GM15510 (cell line): ENCODE data around the gene FIGN.

Experiments
- POLR2A ChIP-seq: IDR thresholded peaks from 3 replicates; pipeline ENCODE4 v1.6.1; 2011; ENCODE audit warnings: borderline replicate concordance; ENCODE audit not compliant: insufficient read length; ENCODE audit errors: extremely low read depth

FIGN gene

DNA sequence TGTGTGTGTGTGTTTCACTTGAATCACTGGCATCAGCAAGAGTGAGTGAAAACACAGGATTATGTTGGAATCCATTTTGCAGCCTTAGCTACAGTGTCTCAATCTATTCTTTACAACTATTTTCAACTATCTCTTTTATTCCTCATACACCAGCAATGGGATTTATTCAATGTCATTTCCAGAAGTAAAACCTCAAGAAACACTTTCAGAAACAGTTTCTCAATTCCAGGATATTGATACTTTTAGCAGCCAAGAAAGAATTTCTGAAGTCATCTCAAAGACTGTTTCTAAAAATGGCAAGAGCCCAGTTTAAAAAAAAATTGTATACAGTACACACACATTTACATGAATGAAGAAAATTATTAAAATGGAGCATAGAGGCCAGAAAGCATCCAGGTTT lies 171.6 kb downstream of the FIGN start:
- TF ChIP-seq POLR2A, result no peak

DNA sequence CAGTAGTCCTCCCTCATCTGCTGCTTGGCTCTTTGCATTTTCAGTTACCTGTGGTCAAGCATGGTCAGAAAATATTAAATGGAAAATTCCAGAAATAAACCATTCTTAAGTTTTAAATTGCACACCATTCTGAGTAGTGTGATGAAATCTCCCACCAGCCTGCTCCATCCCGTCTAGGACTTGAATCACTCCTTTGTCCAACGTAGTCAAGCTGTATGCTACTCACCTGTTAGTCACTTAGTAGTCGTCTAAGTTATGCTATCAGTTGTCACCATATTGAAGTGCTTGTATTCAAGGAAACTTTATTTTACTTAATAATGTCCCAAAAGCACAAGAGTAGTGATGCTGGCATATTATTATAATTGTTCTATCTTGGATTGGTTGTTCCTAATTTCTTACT lies 172.5 kb downstream of the FIGN start:
- no peak for TF ChIP-seq POLR2A

DNA sequence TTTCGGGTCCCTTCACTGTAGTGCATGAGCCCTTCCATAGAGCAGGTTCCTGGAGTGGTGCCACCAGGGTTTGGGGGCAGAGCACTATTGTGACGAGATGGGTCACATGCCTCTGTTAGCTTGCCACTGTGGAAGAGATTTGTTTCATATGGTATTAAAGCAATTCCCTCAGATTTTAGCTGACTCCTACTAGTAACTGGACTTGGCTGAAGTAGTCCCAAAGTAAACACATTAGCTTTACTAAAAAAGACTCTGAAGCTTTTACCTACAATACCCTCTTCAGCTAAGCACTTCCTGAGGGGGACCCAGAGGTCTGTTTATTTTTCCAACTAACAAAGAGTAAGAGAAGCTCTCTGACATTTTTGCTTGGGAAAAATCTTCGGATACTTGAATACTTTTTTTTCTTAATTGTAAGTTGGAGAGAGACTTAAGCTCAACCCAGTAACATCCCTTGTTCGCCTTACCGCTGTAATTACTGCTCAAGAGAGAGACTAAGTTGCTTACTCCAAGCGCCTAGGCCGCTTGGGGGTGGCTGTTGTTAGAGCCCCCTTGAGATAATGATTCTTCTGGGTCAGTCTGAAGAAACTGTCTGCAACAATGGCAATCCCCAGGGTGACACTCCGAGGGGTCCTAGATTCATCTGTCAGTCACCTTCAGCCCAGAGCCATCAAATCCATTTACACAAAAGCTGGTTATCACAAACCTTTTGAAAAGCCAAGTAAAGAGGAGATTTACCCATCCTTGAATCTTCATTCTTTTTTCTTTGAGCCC lies 177.4 kb downstream of the FIGN start:
- no peak for TF ChIP-seq POLR2A

DNA sequence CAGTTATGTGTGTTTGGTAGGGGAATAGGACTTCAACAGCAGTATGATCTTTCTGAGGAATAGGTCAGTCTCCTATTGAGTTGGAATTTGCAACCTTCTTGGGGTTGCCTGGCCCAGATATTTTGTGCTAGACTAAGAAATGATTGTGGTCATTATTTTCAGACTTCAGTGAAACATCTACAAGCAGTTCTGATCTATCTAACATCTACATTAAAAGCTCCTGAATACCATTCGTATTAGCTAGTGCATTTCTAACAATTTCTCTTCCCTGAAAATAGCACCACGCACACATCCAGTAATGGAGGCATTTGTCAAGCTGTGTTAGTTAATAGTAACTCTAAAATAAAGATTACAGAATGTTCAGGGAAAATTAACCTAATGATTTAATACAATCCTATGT lies 179.3 kb downstream of the FIGN start:
- no peak for TF ChIP-seq POLR2A

DNA sequence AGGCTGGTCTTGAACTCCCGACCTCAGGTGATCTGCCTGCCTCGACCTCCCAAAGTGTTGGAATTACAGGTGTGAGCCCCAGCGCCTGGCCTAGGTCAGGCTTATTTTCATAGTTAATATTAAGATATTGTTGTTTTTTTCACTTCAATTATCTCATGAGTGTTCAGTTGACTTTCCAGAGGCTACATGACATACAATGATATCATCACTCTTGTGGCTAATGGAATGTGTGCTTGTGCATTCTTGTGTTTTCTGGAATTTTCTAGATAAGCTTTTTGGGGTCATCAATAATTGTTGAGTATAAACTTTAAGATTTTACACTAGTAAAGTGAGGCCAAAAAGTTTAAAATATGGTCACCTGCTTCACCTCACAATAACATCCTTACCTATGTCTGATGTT lies 180.9 kb downstream of the FIGN start:
- no peak for TF ChIP-seq POLR2A

DNA sequence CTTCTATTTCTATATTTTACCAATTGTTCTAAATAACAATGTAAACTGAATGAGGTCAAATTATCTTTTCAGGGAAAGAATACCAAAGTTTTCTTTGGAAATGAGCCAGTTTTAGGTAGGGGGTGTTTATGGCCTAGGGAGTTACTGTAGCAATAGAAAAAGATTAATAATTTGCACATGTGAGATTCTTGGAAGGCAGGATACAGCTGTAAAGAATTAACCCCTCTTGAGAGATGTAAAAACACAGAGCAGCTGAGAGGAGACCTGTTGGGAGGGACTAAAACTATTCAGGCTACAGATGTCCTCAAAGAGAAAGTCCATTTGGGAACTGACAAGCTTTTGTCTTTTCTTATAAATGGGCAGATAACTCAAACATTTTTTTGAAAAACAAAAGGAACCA lies 182.2 kb downstream of the FIGN start:
- no peak for TF ChIP-seq POLR2A

DNA sequence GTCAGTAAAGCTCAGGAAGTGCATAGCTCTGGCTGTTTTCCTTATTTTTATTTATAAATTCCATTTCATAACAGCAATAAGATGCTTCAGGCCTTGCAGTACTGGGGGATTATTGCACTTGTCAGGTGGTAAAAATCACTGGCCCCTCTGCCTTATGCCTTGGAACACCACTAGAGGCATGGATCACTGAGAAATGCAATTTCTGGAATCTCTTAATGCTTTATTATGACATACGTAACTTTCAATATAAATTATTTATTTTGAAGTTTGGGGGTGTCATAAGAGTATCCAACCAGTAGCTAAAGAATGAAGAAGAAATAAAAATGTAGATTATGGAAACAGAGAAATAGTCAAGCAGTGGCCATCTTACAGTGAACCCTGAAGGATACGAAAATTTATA lies 183.1 kb downstream of the FIGN start:
- TF ChIP-seq POLR2A, result no peak

DNA sequence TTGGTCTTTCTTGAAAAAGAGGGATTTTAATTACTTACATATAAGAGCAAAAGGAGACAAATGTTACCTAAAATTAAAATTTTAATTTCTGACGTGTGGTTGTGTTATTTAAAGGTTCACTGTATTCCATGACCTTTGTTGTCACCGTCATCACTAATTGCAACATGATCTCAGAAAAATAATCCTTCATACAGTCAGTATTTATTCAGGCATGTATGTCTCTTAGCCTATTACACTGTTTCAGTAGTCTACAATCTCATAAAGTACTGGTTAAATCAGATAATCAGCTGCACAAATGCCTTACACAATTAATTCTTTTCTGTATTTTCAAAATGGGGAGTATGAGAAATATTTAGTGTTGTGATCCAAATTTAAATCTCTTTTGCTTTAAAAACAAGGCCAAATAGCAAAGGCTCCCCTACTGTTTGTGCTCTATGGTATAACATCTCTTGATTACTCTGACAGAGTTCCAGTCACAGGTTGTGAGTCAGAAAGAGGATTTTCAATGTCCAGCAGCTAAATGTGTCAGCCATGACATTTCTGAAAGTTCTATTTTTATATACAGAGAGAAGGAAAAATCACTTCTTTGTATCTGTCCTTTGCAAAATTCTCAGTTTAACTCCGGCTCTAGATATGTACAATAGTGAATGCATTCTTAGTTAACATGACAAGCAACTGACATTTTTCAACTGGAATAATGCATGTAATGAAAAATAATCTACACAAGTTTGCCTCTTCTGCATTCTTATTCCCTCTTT lies 184.0 kb downstream of the FIGN start:
- TF ChIP-seq POLR2A, result no peak

DNA sequence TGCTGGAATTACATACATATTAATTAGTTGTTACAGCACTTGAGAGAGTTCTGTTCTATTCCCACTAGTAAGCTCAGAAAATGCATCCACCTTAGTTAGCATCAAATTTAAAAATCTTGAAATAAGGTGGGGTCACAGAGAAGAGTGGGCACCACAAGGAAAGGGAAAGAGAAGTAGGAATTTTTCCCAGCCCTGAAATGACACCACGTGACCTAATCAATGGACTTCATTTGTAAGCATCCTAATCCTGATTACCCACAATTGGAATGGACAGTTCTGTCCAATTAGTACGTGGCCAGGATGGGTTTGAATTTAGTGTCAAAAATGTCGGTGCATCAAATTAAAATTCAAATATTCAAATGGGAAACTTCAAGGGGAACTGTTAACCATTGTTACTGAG lies 186.8 kb downstream of the FIGN start:
- no peak for TF ChIP-seq POLR2A
